RPMI7951 (cell line): Measurements from ENCODE around the gene ADGRG6. TPM values are rescaled to one million over a fixed set of nuclear protein-coding genes. Genes with fewer than 3 reads are reported as not detected.
"Not testable (repeated sequence)": the region's sequence is repeated elsewhere in the genome, so short reads cannot be mapped to it uniquely, and the experiment has no call there.

Experiments
- DNase-seq: peaks from one replicate; pipeline ENCODE4 v3.0.0-alpha.2; 2012; ENCODE audit warnings: low read depth
- total RNA-seq: library from RNA; depleted of rRNA; stranded (reverse); fragments of >200 nt; shearing (Covaris generic); gene quantifications from 2 replicates; pipeline ENCODE4 v1.2.3, GENCODE V29; 2014

The ADGRG6 gene
- total RNA-seq, 1 experiment from 2014 or later: 3.2 TPM

DNA sequence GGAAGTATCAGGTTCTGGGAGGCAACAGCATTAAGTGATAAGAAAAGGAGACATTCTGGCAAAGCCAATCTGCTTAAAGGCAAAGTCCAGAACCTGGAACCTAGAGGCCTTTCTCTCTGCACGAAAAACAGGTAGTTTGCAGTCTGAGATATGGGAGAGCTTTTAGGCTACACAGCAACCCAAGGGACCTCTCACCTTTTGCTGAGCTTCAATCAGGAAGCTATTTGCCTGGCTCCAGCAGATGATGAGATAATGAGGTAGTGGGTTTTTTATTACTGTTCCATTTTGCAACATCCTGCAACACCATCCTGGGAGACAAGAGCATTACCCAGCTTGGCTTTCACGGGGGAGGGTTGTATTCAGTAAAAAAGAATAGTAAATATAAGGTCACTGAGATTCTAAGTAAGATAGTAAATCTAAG lies 143.1 kb downstream of the ADGRG6 start:
- DNase-seq: no peak

DNA sequence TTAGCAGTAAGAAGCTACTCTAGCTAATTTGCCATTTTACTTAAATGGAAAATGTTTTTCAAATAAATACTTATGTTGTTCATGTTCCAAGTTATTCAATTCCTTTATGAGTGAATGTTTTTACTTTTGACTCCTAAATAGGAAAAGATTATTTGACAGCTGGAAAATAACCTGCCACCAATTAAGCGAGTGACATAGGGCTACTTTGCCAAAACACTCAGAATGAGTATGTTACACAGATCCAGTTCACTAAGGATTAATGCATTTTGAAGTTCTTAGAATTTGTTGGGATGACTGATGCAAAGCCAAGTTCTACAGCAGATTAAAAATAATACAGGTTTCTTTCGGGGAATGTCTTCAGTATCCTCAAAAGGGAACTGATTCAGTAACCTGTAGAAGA lies 144.4 kb downstream of the ADGRG6 start:
- no peak for DNase-seq

DNA sequence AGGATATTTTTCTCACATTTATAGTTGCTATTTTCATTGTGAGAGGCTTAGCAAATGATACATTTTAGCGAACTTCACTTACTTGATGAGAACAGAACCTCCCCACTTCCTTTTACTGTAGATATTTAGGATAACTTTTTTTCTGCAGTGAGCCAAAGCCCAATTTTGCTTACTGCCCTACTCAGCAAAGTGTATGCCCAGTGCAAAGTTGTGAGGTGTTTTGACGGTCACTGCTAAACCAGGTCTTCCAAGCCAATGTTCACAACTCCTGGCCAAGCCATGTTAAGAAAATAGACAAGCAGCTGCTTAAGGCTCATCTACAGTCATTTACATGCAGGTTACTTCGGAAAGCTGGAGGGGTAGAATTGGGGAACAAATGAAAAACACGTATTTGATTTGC lies 144.8 kb downstream of the ADGRG6 start:
- DNase-seq: no peak

DNA sequence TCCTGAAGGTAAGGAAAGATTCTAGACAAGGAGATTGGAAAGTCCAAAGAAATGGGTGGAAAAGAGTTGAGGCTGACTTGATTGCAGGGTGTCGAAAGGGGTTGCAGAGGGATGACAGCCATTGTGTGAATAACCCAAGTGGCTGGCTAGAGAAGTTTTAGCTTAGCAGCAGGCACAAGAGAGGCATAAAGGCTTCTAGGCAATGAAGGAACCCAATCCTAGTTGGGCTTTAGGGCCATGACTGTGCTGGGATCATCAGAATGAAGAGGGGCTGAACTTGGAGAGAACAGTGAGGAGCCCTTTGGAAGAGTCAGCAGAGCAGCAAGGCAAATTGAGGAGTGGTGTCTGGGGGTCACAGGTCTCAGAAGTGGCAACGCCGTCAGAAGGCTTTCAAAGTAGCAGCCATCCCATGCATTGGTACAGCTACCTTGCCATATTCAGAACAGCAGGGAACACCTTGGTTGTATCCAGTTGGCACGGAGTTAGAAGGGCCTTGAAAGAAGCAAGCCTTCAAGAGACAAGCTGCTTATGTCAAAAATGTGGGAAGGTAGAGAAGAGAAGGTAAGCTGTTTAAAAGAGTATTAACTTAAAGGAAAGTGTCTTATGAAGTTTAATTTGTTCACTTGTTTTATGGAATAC lies 146.4 kb downstream of the ADGRG6 start:
- DNase-seq: no peak

DNA sequence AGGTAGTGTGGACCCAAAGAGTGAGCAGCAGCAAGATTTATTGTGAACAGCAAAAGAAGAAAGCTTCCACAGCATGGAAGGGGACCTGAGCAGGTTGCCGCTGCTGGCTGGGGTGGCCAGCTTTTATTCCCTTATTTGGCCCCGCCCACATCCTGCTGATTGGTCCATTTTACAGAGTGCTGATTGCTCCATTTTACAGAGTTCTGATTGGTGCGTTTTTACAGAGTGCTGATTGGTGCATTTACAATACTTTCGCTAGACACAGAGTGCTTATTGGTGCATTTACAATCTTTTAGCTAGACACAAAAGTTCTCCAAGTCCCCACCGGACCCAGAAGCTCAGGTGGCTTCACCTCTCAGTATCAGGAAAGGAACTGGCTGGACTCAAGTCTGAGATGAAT lies 149.0 kb downstream of the ADGRG6 start:
- not testable (repeated sequence) for DNase-seq

DNA sequence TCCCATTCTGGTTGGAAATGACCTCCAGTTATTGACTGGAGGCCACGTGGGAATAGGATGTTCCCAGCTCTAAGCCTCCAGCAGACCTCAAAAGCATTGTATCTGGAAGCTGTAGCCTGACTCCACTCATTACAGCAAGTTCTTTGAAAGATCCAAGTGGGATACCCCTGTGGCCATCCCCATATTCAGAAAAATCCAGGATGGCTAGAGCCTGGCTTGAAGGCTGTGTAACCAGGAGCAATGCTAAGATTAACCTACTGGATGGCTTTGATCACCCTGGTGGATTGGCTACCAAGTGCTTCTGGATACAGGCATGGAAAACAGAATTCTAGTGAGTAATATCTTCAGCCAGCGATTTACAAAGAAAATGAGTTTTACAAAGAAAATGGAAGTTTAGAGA lies 151.2 kb downstream of the ADGRG6 start:
- DNase-seq: no peak

DNA sequence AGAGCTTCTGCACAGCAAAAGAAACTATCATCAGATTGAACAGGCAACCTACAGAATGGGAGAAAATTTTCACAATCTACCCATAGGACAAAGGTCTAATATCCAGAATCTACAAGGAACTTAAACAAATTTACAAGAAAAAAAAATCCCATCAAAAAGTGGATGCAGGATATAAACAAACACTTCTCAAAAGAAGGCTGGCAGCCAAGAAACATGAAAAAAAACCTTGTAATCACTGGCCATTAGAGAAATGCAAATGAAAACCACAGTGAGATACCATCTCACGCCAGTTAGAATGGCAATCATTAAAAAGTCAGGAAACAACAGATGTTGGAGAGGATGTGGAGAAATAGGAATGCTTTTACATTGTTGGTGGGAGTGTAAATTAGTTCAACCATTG lies 152.4 kb downstream of the ADGRG6 start:
- peak; percentile 43 for DNase-seq

DNA sequence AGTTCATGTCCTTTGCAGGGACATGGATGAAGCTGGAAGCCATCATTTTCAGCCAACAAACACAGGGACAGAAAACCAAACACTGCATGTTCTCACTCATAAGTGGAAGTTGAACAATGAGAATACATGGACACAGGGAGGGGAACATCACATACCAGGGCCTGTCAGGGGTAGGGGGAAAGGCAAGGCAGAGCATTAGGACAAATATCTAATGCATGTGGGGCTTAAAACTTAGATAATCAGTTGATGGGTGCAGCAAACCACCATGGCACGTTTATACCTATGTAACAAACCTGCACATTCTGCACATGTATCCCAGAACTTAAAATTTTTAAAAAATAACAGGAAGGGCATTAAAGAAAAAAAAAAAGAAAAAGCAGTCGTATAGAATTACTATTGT lies 153.0 kb downstream of the ADGRG6 start:
- DNase-seq: not testable (repeated sequence)

DNA sequence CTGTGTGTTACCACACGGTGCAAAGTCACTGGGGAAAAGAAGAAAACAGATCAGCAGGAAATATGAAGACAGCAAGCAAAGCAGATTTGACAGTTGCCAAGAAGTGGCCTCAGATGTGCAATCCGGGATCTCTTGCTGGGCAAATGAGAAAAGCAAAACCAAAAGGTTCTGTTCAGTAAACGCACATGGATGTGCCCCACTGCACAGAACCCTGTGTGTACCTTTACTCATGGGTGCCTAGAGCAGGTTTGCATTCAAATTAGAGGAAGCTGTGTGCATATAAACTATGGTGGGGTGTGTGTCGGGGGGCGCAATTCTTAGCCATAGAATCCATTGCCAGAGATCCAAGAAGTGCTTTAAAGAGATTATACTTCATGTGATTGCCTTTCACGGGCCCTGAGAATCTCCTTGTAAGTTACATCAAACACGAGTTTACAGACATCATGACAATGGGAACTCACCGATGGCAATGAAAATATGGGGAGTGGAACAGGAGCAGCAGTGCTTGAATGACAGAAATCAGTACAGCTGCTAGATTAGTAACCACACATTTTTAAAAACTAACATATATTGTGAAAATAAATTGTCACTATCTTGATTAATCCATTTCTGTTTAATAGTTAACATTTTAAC lies 154.3 kb downstream of the ADGRG6 start:
- no peak for DNase-seq

DNA sequence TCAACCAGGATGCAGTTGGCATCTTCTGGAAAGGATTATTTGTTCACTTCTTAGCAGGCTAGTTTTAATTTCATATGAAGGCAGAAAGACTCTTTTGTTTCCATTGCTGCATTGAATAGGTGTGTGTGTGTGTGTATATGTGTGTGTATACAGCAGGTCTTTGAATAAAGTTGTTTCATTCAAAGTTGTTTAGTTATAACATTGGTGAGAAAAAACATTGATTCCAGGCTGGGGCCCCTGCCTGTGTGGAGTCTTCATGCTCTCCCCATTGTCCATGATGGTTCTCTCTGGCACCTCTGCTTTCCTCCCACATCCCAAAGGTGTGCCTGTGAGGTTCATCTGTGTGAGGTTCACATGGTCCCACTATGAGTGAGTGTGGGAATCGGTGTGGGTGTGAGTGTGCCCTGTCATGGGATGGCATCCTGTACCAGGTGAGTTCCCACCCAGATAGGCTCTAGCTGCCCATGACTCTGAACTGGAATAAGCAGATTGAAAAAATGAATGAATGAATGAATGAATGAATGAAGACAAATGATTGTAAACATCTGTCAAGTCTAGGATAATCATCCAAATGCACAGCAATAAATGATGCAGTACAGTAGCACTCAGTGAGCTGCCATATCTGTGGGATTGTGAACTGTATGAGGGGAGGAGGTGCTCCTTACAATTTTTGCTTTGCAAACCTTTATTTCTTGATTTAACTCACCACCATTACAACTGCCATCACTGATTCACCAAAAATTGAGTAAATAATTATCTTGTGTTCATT lies 156.0 kb downstream of the ADGRG6 start:
- no peak for DNase-seq

DNA sequence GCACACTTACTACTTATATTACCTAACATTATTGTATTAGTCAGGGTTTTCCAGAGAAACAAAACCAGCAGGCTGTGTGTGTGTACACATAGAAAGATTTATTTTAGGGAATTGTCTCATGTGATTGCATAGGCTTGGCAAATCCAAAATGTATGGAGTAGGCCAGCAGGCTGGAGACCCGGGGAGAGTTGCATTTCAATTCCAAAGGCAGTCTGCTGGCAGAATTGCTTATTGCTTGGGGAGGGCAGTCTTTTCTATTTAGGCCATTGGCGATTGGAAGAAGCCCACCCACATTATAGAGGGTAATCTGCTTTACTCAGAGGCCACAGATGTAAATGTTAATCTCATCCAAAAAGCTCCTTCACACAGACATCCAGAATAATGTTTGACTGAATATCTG lies 157.0 kb downstream of the ADGRG6 start:
- DNase-seq: no peak

DNA sequence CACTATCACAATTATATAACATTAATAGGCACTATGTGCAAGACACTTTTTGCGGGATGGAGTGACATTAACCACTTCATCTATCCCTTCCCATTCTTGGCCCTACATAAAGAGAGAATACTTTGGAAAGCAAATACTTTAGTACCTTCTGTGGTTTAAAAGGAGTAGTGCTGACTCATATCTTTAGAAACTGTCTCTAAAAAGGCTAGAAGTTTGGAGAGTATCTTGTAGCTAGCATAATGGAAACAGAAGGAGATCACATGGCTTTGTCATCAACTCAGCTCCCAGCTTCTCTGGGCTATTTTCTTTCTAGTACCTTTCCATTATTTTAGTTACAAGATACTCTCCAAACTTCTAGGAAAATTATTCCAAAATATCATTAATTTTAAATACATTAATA lies 157.5 kb downstream of the ADGRG6 start:
- peak; percentile 27 for DNase-seq

DNA sequence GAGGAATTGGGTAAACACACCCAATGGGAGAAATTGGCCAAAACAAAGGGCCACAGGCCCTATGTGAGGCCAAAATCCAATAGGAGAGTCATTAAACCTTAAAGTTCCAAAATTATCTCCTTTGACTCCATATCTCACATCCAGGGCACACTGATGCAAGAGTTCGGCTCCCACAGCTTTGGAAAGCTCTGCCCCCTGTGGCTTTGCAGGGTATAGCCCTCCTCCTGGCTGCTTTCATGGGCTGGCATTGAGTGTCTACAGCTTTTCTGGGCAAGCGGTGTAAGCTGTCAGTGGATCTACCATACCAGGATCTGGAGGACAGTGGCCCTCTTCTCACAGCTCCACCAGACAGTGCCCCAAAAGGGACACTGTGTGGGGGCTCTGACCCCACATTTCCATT lies 160.5 kb downstream of the ADGRG6 start:
- no peak for DNase-seq

DNA sequence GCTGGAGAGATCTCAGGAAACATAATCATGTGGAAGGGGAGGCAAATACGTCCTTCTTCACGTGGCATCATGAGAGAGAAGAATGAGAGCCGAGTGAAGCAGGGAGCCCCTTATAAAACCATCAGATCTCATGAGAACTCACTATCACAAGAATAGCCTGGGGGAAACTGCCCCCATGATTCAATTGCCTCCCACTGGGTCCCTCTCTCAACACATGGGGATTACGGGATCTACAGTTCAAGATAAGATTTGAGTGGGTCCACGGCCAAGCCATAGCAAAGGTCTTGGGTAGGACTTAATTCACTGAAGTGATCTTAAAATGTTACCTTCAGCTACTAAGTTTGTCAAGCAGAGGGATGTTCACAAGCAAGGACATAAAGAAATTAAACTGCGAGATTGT lies 162.2 kb downstream of the ADGRG6 start:
- DNase-seq: no peak

DNA sequence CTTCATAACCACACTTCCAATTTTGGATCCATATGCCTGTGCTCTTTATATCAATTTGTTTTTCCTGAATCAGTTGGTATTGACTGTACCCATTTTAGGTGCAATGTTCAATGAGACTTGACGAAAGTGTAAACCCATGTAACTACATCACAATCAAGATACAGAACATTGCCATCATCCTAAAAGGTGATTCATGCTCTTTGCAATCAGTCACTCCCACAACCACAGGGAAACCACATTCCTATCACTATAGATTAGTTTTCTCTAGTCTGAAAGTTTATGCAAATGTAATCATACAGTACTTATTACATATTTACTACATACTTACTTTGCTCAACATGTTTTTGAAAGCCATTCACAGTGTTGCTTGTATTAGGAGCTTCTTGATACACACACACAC lies 167.4 kb downstream of the ADGRG6 start:
- DNase-seq: no peak

DNA sequence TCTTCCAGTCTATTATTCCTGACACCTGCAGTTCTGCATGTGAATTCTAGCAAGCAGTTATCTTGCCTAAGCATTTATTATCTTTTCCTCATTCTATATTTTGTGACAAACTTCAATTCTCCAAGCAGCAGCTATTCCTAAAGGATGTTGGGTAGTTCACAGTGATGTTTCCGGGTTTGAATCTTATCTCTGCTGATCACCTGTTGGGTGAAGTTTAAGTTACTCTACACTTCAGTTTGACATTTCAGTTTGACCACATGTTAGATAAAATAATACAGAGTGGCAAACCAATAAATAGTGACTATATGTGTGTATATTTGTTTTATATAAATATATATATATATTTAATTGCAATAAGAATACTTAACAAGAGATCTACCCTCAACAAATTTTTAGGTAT lies 168.6 kb downstream of the ADGRG6 start:
- no peak for DNase-seq

DNA sequence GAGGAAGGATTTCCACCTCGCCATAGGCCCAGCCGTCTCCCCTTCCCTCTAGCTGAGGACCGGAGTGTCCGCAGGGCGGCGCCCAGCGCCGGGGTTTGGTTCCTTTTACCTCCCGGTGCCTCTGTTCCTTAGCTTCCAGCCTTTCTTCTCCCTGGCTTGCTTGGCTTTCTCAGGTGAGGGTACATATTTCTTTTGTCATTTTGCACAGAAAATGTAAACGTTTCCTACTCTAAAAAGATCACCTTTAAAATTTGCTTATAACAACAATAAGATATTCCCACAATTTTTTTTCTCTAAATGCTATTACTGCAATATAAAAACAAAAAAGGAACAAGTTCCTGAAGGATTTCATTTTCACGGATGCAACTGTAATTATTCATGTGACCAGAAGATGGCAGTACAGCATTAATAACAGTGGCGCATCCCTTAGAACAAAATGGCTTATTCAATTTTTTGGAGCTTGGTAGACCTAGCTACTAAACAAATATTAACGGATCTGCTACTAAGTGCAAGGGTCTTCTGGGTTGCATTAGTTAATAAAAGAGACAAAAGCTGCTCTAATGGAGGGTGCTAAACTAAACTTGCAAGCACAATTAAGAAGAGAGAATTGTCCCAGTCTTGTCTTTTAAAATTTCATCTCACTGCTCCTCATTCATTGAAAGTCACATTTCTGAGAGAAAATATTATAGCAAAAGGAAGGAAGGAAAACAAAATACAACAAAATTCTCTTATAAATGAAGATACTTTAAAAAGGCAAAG lies 172.9 kb downstream of the ADGRG6 start:
- peak; percentile 54 for DNase-seq

DNA sequence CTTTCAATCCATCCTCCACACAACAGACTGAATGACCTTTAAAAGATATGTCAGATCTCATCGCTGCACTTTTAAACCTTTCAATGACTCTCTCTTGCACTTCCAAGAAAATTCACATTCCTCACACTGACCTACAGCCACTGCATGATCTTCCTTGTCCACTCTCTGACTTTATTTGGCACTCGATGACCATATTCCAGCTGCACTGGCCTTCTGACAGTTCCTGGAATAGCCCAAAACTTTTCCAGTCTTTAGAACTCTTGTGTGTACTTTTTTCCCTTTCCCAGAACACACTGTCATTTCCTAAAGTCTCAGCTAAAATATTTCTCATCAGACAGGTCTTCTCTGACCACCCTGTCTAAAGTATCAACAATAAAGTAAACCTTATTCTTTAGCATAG lies 174.6 kb downstream of the ADGRG6 start:
- DNase-seq: no peak

DNA sequence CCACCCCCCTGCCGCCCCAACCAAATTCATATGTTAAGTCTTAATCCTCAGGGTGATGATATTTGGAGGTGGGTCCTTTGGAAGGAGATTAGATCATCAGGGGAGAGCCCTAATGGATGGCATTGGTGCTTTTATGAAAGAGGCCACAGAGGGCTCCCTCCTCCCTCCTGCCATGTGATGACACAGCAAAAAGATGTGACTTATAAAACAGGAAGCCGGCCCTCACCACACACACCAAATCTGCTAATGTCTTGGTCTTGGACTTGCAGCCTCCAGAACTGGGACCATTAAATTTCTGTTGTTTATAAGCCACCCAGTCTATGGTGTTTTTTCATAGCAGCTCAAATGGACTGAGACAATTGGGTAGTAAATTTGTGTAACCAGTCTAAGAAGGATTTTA lies 176.3 kb downstream of the ADGRG6 start:
- DNase-seq: peak; percentile 74

DNA sequence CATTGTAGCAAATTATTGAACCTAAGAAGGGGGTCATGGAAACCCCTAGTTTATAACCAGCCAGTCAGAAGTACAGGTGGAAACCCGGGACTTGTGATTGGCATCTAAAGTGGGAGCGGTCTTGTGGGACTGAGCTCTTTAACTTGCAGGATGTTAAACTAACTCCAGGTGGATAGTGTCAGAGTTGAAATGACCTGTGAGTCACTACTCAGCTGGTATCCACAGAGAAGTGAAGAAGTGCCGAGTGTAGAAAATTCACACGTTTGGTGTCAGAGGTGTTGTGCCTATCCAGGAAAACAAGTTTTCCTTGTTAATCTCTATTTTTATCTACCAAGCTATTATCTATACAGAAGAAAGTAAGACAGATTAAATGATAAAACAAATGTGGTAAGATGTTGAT lies 179.7 kb downstream of the ADGRG6 start:
- DNase-seq: no peak

DNA sequence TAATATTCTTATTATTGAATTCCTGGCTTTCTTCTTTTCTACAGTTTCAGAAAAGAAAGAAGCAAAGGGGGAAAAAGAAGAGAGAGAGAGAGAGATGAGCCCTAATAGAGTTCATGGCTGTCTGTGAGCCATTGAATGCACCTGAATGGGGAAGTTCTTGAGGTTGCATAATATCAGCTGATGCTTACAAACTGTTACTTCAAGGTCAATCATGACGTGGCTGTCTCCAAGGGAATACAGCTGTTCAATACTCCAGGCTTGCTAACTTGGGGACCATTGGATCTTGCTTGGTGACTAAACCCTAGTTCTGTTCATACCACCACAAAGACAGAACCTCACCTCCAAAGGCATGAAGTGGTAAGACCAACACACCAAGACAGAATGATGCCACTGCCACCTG lies 180.4 kb downstream of the ADGRG6 start:
- DNase-seq: no peak

DNA sequence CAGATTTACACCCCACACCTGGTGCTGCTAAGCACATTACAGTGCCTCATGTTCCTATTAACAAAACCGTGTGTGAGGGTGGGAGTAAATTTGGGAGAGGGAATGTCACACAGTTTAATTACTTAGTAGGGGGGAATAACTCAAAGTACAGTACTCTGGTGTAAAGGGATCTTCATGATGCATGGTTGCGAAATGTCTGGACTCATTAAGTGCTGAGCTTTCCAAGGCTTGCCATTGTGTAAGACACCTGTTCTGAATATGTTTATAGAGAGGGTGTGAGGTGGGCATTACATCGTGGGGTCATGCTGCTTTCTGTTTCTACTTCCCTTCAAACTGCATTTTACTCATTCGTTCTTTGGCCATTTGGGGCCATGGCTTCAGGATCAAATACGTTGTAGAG lies 181.2 kb downstream of the ADGRG6 start:
- DNase-seq: no peak
